ENCODE data around the gene STK32B.
A peak's percentile ranks its signal among the peaks of the same experiment; 100 is the strongest.

The STK32B gene

DNA sequence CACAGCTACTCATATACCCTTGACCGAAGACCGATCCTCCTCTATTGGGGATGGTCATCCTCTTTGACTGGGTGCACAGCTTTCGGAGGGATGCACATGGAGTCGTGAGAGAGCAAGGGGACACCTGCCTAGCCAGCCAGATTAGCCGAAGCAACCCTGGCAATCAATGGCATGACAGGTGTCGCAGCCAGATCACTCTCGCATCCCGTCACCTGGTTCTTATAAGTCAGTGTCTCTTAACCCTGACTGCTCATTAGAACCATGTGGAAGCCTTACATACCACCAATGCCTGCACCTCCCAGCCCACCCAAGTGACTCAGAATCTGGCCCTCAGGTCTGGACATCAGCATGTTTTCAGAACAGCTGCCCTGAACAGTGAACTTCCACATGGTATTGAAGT is 407.4 kb downstream of the STK32B start:
- DNase-seq: no peak

- no peak for DNase-seq
Measured at GRCh38 chr4:5459236-5459635, 408.0 kb downstream of the STK32B start.

- DNase-seq: peak in 1 of 2 experiments; percentile 9
Measured at GRCh38 chr4:5460106-5460801, 409.0 kb downstream of the STK32B start.

DNA sequence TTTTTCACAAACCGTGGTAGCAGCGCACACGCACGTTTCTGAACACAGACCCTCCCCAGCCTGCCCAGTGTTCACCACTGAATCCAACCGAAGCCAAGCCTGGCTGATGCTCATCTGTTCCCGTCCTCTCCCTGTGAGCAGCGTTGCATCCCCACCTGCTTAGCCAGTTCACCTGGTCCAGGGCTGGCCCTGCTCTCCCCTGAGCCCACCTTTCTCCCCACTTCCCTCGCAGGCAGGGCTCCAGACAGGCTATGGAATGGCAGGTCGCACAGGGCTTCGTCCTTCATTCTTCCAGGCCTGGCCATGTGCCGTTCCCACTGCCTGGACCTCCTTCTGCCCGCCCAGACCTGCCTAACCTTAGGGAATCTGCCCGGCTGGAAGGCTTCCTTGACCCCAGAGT is 410.2 kb downstream of the STK32B start:
- no peak for DNase-seq

DNA sequence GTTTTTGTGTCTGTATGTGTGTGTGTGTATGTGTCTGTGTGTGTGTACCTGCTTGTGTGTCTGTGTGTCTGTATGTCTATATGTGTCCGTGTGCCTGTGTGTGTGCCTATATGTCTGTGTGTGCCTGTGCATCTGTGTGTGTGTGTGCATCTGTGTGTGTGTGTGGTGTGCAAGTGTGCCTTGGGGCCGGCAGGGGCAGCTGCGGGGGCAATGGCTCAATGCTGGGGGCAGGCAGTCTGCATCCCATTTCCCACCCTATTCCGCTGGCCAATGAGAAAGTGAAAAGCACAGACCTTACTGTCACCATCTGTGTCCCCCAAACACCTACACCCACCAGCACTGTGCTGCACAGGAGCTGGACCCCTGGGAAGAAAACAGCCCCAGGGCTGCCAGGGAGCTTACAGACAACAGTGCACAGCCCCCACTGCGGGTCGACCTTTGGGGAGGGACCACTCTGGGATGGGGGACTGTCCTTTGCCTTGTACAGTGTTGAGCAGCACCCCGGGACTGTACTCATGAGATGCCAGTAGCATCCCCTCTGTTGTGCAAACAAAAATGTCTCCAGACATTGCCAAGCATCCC is 411.1 kb downstream of the STK32B start:
- DNase-seq: no peak

DNA sequence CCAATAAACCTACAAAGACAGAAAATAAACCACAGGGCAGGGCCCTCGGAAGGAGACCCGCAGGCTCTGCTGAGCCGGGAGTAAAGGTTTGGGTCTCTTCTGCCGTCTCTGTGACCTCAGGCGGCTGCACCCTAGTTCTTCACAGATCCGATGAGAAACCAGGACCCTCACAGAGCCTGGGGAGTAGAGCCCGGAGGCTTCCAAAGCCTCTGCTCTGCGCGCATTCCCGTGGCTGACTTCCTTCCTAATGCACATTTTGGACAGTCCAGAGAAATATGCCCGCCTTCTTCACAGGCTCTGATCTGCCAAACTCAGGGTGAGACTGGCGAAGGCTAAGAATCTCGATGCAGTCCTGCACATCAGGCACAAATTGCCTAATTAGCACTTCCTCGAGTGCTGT is 411.6 kb downstream of the STK32B start:
- no peak for DNase-seq

- DNase-seq: no peak
Measured at GRCh38 chr4:5463361-5463760, 412.1 kb downstream of the STK32B start.

DNA sequence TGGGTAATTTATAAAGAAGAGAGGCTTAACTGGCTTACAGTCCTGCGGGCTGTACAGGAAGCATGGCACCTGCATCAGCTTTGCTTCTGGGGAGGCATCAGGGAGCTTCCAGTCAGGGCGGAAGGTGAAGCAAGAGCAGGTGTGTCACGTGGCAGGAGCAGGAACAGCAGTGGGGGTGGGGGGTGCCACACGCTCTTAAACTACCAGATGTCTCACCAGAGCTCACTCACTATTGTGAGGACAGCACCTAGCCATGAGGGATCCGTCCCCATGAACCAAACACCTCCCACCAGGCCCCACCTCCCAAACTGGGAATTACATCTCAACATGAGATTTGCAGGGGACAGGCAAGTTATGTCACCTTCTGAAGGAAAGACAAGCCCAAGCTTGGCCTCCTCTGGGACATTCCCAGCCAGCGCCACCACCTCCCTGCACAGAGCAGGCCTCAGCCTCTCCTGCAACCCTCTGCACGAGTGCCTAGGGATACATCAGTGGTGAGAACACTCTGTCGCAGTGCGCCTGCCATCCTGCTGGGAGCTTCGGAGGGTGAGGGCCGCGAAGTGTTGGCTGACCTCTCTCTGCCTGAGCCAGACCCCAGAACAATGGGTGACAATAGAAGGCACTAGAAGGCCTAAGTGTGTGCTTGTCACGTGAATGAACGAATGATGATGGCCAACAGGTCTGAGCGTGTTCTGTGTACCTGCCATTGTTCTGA is 412.8 kb downstream of the STK32B start:
- no peak for DNase-seq

DNA sequence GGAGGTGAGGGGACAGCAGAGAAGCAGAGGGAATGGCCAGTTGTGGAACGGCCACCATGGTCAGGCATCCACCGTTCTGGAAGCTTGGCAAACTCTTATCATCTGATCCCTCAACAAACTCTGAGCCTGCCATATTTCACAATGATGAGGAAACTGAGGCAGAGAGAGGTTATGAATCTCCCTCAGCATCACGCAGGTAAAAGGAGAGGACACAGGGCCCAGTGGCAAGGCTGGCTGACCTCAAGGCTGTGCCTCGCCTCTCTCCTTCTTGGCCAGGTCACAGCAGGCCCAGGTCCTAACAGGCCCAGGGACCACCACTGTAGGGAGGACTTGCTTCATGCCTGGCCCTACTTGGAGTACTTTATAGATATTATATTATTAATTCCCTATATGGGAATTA is 414.2 kb downstream of the STK32B start:
- no peak for DNase-seq

DNA sequence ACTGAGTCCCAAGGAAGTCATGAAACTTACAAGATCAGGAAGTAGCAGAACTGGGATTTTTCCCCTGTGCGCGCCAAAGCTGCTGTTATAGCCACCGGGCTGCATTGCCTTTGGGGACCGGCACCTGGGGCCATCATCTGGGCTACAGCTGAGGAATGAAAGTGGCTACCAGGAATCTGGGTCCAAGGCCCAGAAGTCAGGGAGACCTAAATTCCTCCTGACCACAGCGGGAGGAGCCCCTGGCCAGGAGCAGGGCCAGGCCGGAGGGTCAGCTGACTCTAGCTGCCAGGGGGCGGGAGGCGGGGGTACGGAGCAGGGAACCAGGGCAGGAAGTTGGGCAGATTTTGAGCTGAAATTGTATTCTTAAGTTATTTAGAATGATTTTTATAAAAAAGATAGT is 414.7 kb downstream of the STK32B start:
- DNase-seq: no peak

- no peak for DNase-seq
Measured at GRCh38 chr4:5467111-5467510, 415.8 kb downstream of the STK32B start.

- no peak for DNase-seq
Measured at GRCh38 chr4:5469151-5469775, 418.0 kb downstream of the STK32B start.

DNA sequence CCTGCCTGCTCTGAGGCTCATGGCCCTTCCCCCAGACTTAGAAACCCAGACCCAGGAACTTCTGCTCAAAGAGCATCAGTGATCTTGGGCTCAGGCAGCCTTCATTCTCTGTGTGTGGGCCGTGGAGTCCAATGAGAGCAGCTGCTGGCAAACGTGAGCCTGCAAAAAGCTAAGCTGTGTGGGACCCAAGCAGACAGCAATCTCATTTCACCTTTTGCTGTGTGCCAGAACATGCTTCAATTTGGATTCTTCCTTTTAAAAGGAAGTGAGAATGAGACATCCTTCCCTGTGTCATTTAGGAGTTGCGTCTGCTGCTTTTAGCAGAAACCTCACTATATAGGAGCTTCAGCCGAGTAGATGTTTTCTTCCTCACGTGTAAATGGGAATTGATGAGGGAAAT is 418.6 kb downstream of the STK32B start:
- no peak for DNase-seq

GRCh38 chr4:5470318-5471198 is 419.3 kb downstream of the STK32B start:
- no peak for DNase-seq

DNA sequence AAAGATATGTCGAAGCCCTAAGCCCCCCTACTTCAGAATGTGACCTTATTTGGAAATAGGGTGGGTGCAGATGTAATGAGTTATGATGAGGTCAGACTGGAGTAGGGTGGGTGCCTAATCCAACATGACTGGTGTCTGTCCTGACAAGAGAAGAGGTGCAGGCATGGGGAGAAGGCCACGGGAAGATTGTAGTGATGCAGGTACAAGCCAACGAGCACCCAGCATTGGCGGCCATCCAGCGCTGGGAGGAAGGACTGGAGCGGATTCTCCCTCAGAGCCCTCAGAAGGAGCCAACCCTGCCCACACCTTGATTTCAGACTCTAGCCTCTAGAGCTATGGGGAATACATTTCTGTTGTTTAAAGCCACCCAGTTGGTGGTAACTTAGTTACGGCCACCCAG is 419.9 kb downstream of the STK32B start:
- DNase-seq: no peak

- no peak for DNase-seq
Measured at GRCh38 chr4:5471691-5472090, 420.4 kb downstream of the STK32B start.

GRCh38 chr4:5472160-5472591 is 420.9 kb downstream of the STK32B start:
- no peak for DNase-seq

GRCh38 chr4:5473125-5473524 is 421.8 kb downstream of the STK32B start:
- no peak for DNase-seq

DNA sequence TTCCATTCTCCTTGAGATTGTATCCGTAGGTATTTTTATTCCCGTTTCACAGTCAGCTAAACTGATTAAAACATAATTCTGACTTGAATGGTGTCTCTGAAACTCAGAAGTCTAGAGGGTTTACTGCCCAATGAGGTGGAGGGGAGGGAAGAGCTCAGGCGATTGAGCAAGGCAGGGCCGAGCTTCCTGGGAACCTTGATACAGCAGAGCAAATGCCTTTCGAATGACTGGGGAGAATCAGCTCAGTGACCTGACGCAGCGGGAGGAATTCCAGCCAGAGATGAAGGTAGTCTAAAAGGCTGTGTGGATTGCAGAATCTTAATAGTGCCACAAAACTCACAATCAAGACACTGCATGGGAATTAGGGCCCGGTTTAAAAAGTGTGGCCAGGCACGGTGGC is 423.5 kb downstream of the STK32B start:
- no peak for DNase-seq

DNA sequence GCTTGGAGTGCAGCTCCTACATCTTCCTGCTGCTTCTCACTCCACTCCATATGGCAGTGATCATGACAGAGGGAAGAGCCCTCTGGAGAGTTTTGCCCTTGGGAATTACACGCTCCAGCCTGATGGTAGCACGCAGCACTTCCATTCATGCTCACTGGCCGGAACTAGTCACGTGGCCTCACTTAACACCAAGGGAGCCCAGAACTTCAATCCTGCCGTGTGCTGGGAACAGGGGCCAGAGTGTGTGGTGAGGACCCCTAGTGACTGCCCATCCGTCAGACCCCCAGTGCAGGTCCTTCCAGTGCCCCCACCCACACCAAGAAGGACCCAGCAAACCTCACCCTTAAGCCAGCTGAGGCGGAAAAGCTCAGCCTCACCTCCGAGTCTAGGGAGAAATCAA is 426.3 kb downstream of the STK32B start:
- DNase-seq: no peak

DNA sequence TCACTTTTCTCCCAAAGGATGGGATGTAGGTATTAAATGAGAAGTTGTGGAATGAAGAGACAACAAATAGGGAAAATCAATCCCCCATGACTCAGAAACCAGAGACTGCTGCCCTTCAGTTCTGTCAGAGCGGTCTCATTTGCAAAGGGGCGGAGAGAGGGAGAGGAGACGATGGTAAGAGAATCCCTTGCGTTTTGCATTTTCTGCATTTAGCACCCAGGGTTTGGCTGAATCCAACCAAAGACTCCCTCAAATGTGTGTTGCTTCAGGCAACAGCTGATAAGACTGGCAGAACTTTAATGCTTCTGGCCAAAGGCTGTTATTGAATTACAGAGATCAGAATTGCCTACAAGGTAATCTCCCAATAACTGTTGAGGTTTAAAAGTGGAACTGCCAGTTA is 426.9 kb downstream of the STK32B start:
- DNase-seq: no peak

DNA sequence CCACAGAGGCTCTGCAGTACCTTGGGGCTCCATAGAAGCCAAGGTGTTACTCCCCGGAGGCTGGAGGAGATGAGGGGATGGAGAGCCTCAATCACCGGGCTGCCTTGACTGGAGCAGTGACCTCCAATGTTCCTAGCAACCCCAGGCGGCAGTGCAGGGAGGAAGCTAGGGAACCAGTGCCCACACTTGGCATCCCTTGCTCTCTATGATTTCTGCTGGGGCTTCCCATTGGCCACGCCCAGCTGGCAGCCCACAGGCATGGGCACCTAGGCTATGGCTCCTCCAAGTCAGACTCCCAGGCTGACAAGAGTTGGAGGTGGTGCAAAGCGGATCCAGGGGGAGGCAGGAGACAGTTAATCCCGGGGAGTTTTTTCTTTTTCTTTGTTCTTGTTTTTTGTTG is 427.4 kb downstream of the STK32B start:
- no peak for DNase-seq

GRCh38 chr4:5479518-5480060 is 428.3 kb downstream of the STK32B start:
- DNase-seq: no peak
